ENCODE data around the gene CUL1. TPM values are rescaled to one million over a fixed set of nuclear protein-coding genes. Genes with fewer than 3 reads are reported as not detected.

The CUL1 gene
- polyA plus RNA-seq, 1 donor from 2014 or later = 77.5 TPM

GRCh38 chr7:148750442-148751355 is 52.0 kb downstream of the CUL1 start:
- Histone ChIP-seq H3K27ac (ENCODE audit: low read length) (no peak overlapping the region), H3K9me3 (ENCODE audit: low read length) (no peaks in the 10 kb centered on the region), H4K20me1 (ENCODE audit: insufficient read depth) (no peaks in the 10 kb centered on the region), H3K4me2 (ENCODE audit: low read length) (no peak overlapping the region), H3K79me2 (replicated peaks; ENCODE audit: insufficient read depth, low read length) (no peaks in the 10 kb centered on the region), H3F3A (ENCODE audit: insufficient read depth, low read length, poor library complexity, severe bottlenecking) (no peaks in the 10 kb centered on the region), H3K36me3 (ENCODE audit: insufficient read depth, low read length) (no peaks in the 10 kb centered on the region), H3K27me3 (ENCODE audit: insufficient read depth, low read depth, low read length) (no peaks in the 10 kb centered on the region), H3K4me3 (ENCODE audit: low read length) (no peak overlapping the region), H2AFZ (ENCODE audit: low read depth, low read length) (no peak overlapping the region), H3K9ac (ENCODE audit: low read length) (no peak overlapping the region), H3K9me2 (ENCODE audit: insufficient read depth, low read length) (no peaks in the 10 kb centered on the region)
- no peak for TF ChIP-seq TAF1 (IDR thresholded peaks at IDR 0.05; ENCODE audit: low read depth)
- no peak for TF ChIP-seq SMC3 (conservative IDR thresholded peaks at IDR 0.05; ENCODE audit: poor library complexity)
- no peak for TF ChIP-seq EZH2 (IDR thresholded peaks at IDR 0.05; ENCODE audit: borderline replicate concordance, insufficient read depth, low read length, poor library complexity, severe bottlenecking)
- no peak for TF ChIP-seq RAD21 (conservative IDR thresholded peaks at IDR 0.05)
- no peak for TF ChIP-seq EP300 (conservative IDR thresholded peaks at IDR 0.05; ENCODE audit: poor library complexity, severe bottlenecking)
- no peak for TF ChIP-seq MXI1 (conservative IDR thresholded peaks at IDR 0.05; ENCODE audit: poor library complexity, severe bottlenecking)
- no peak for TF ChIP-seq POLR2AphosphoS5 (IDR thresholded peaks at IDR 0.05)

- H4K20me1 ChIP-seq (ENCODE audit: insufficient read depth) = no peaks in the 10 kb centered on the region
- H3K79me2 ChIP-seq (replicated peaks; ENCODE audit: insufficient read depth, low read length) = no peaks in the 10 kb centered on the region
- H3K9me3 ChIP-seq (ENCODE audit: low read length) = no peaks in the 10 kb centered on the region
- H3K36me3 ChIP-seq (ENCODE audit: insufficient read depth, low read length) = no peaks in the 10 kb centered on the region
- TF ChIP-seq EP300 (conservative IDR thresholded peaks at IDR 0.05; ENCODE audit: poor library complexity, severe bottlenecking) (no peak), CTCF (IDR thresholded peaks at IDR 0.05; ENCODE audit: poor library complexity, severe bottlenecking) (no peak), MXI1 (conservative IDR thresholded peaks at IDR 0.05; ENCODE audit: poor library complexity, severe bottlenecking) (no peak), POLR2AphosphoS5 (IDR thresholded peaks at IDR 0.05) (no peak), REST (IDR thresholded peaks at IDR 0.05; ENCODE audit: borderline replicate concordance) (no peak), EZH2 (IDR thresholded peaks at IDR 0.05; ENCODE audit: borderline replicate concordance, insufficient read depth, low read length, poor library complexity, severe bottlenecking) (no peak), SMC3 (conservative IDR thresholded peaks at IDR 0.05; ENCODE audit: poor library complexity) (no peak), RAD21 (conservative IDR thresholded peaks at IDR 0.05) (no peak), TAF1 (IDR thresholded peaks at IDR 0.05; ENCODE audit: low read depth) (no peak)
- no peaks in the 10 kb centered on the region for H3F3A ChIP-seq (ENCODE audit: insufficient read depth, low read length, poor library complexity, severe bottlenecking)
- no peak overlapping the region for H3K4me2 ChIP-seq (ENCODE audit: low read length)
- no peak overlapping the region for H2AFZ ChIP-seq (ENCODE audit: low read depth, low read length)
- no peaks in the 10 kb centered on the region for H3K27me3 ChIP-seq (ENCODE audit: insufficient read depth, low read depth, low read length)
- H3K9me2 ChIP-seq (ENCODE audit: insufficient read depth, low read length) = no peaks in the 10 kb centered on the region
- no peak overlapping the region for H3K9ac ChIP-seq (ENCODE audit: low read length)
- H3K27ac ChIP-seq (ENCODE audit: low read length) = no peak overlapping the region
- H3K4me3 ChIP-seq (ENCODE audit: low read length) = no peak overlapping the region
Observed at GRCh38 chr7:148753224-148753623, 54.5 kb downstream of the CUL1 start.
